Uterus (tissue), 2 donors: ENCODE measurements around the gene SP140.

Experiments
- POLR2A ChIP-seq, 2 donors: fragments of 450-650 bp; IDR thresholded peaks; one replicate each; pipeline ENCODE4 v1.6.1; 2016; ENCODE audit warnings: antibody characterized with exemption in 2 of 2, mild to moderate bottlenecking in 1 of 2, moderate library complexity in 1 of 2
- TF ChIP-seq, protein P1 (sequence below), 4 experiments: fragments of 200-600 bp in 2 of 4; fragments of 450-650 bp in 2 of 4; sonication (generic) in 2 of 4; IDR thresholded peaks; one replicate each; pipeline ENCODE4 v1.5.1; 2016 to 2019; ENCODE audit warnings: antibody characterized with exemption in 4 of 4, mild to moderate bottlenecking in 2 of 4, moderate library complexity in 1 of 4

DNA sequence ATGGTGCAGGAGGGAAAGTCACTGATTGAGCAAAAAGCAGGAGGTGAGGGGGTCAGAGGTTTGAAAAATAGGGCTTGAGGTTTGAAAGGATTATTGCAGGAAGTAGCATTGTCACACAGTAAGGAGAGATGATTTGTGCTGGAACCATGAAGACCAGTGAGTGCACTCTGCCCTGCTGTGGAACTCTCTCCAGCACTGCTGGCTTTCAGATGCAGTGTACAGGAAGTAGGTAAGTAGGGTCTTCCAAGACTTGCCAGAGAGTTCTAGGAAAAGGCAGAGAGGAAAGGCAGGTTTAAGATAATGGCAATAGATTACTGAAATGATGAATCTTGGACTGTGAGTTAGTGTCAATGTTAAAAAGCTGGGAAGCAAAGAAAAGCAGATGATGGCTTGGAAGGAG lies 17.0 kb upstream of the SP140 start:
- TF ChIP-seq, protein P1, sequence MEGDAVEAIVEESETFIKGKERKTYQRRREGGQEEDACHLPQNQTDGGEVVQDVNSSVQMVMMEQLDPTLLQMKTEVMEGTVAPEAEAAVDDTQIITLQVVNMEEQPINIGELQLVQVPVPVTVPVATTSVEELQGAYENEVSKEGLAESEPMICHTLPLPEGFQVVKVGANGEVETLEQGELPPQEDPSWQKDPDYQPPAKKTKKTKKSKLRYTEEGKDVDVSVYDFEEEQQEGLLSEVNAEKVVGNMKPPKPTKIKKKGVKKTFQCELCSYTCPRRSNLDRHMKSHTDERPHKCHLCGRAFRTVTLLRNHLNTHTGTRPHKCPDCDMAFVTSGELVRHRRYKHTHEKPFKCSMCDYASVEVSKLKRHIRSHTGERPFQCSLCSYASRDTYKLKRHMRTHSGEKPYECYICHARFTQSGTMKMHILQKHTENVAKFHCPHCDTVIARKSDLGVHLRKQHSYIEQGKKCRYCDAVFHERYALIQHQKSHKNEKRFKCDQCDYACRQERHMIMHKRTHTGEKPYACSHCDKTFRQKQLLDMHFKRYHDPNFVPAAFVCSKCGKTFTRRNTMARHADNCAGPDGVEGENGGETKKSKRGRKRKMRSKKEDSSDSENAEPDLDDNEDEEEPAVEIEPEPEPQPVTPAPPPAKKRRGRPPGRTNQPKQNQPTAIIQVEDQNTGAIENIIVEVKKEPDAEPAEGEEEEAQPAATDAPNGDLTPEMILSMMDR (IDR thresholded peaks at IDR 0.05), result no peak
- no peak for TF ChIP-seq POLR2A (IDR thresholded peaks at IDR 0.05)
